Neuronal stem cell (in vitro differentiated cells): ENCODE results near the gene ARF4.
"Not testable (repeated sequence)": the region's sequence is repeated elsewhere in the genome, so short reads cannot be mapped to it uniquely, and the experiment has no call there.

Experiments
- DNase-seq: peaks from one replicate; pipeline ENCODE4 v3.0.0-alpha.2; 2013; ENCODE audit warnings: low spot score
- H2AFZ ChIP-seq: one replicate; pipeline ENCODE4 v1.6.1; 2013; ENCODE audit warnings: mild to moderate bottlenecking, low read length, inconsistent platforms
- H2AK5ac ChIP-seq: 2 replicates; pipeline ENCODE4 v1.6.1; 2013; ENCODE audit warnings: low read depth, mild to moderate bottlenecking, inconsistent platforms, low read length, moderate library complexity, mixed read lengths
- H2BK120ac ChIP-seq: 2 replicates; pipeline ENCODE4 v1.6.1; 2013; ENCODE audit warnings: low read depth, mild to moderate bottlenecking, inconsistent platforms, low read length, moderate library complexity, mixed read lengths
- H2BK12ac ChIP-seq: one replicate; pipeline ENCODE4 v1.6.1; 2013; ENCODE audit warnings: low read length, inconsistent platforms
- H2BK15ac ChIP-seq: 2 replicates; pipeline ENCODE4 v1.6.1; 2013; ENCODE audit warnings: mild to moderate bottlenecking, low read length, inconsistent platforms, mixed read lengths
- H2BK5ac ChIP-seq: one replicate; pipeline ENCODE4 v1.6.1; 2013; ENCODE audit warnings: inconsistent platforms, mild to moderate bottlenecking, low read length, moderate library complexity
- H3K14ac ChIP-seq: one replicate; pipeline ENCODE4 v1.6.1; 2013; ENCODE audit warnings: low read length, inconsistent platforms
- H3K18ac ChIP-seq: 2 replicates; pipeline ENCODE4 v1.6.1; 2013; ENCODE audit warnings: low read length, inconsistent platforms
- H3K23ac ChIP-seq: 2 replicates; pipeline ENCODE4 v1.6.1; 2013; ENCODE audit warnings: low read depth, mild to moderate bottlenecking, mixed read lengths, low read length, inconsistent platforms; ENCODE audit not compliant: poor library complexity
- H3K27ac ChIP-seq: replicated peaks from 3 replicates; pipeline ENCODE4 v1.5.1; 2013; ENCODE audit warnings: low read length, inconsistent platforms
- H3K27me3 ChIP-seq, 3 experiments: 2 replicates each; pipeline ENCODE4 v1.6.1; 2013; ENCODE audit warnings: low read length in 3 of 3, mild to moderate bottlenecking in 2 of 3, inconsistent platforms in 1 of 3, low read depth in 1 of 3, mixed read lengths in 1 of 3, moderate library complexity in 1 of 3; ENCODE audit not compliant: control insufficient read depth in 3 of 3, insufficient read depth in 3 of 3
- H3K36me3 ChIP-seq, 2 donors: replicated peaks in 1 of 2; 2 replicates each; pipeline ENCODE4 v1.6.1; 2013; ENCODE audit warnings: low read length in 2 of 2; ENCODE audit not compliant: control insufficient read depth in 2 of 2, insufficient read depth in 2 of 2
- H3K4ac ChIP-seq: 2 replicates; pipeline ENCODE4 v1.6.1; 2013; ENCODE audit warnings: inconsistent platforms, mild to moderate bottlenecking, low read length, moderate library complexity
- H3K4me1 ChIP-seq, 2 donors: 1 replicate in 1 of 2; 2 replicates in 1 of 2; pipeline ENCODE4 v1.6.1; 2013; ENCODE audit warnings: low read length in 2 of 2, low read depth in 1 of 2; ENCODE audit not compliant: control insufficient read depth in 2 of 2, insufficient read depth in 1 of 2
- H3K4me2 ChIP-seq: one replicate; pipeline ENCODE4 v1.6.1; 2013; ENCODE audit warnings: mild to moderate bottlenecking, low read length, inconsistent platforms; ENCODE audit not compliant: insufficient read depth, poor library complexity, severe bottlenecking
- H3K4me3 ChIP-seq, 2 donors: 2 replicates each; pipeline ENCODE4 v1.5.1; 2013; ENCODE audit warnings: low read length in 2 of 2, mild to moderate bottlenecking in 2 of 2, inconsistent platforms in 1 of 2, moderate library complexity in 1 of 2
- H3K79me1 ChIP-seq: one replicate; pipeline ENCODE4 v1.6.1; 2013; ENCODE audit warnings: low read depth, mild to moderate bottlenecking, inconsistent platforms, low read length, moderate library complexity
- H3K9ac ChIP-seq: one replicate; pipeline ENCODE4 v1.6.1; 2013; ENCODE audit warnings: mild to moderate bottlenecking, low read depth, low read length, inconsistent platforms; ENCODE audit not compliant: poor library complexity
- H3K9me3 ChIP-seq, 2 donors: replicated peaks in 1 of 2; 2 replicates each; pipeline versions ENCODE3 to v1.6.1; 2013; ENCODE audit warnings: low read length in 2 of 2, mild to moderate bottlenecking in 2 of 2, inconsistent platforms in 1 of 2, low read depth in 1 of 2, mixed read lengths in 1 of 2, moderate library complexity in 1 of 2; ENCODE audit not compliant: control insufficient read depth in 2 of 2, insufficient read depth in 1 of 2
- H4K8ac ChIP-seq: one replicate; pipeline ENCODE4 v1.6.1; 2013; ENCODE audit warnings: low read depth, mild to moderate bottlenecking, inconsistent platforms, low read length, moderate library complexity
- H4K91ac ChIP-seq: one replicate; pipeline ENCODE4 v1.6.1; 2013; ENCODE audit warnings: low read length, low read depth, mild to moderate bottlenecking, inconsistent platforms; ENCODE audit not compliant: poor library complexity
- WGBS, 2 donors: extraction: QIAGEN DNeasy Blood & Tissue Kit; methylation state at CpG; one replicate each; pipeline ENCODE4 v1.1.7; 2013; ENCODE audit warnings: missing lambda C conversion rate in 2 of 2, mixed read lengths in 1 of 2; ENCODE audit not compliant: insufficient read length in 2 of 2, insufficient replicate concordance in 1 of 2; ENCODE audit errors: extremely low coverage in 2 of 2; 5-methylcytosine and 5-hydroxymethylcytosine counted together

ARF4 gene

GRCh38 chr3:57617739-57618138 is 20.6 kb upstream of the ARF4 start:
- peaks cover 0 to 5% of the 10 kb centered on the region in 2 donors for H3K36me3 ChIP-seq

GRCh38 chr3:57616233-57616632 is 19.1 kb upstream of the ARF4 start:
- no peak overlapping the region for H3K27ac ChIP-seq
- H3K23ac ChIP-seq = no peak overlapping the region
- H4K8ac ChIP-seq = no peak overlapping the region
- no peak overlapping the region for H3K4me2 ChIP-seq
- H2BK5ac ChIP-seq = no peak overlapping the region
- no peak overlapping the region for H3K9ac ChIP-seq
- H2AFZ ChIP-seq = no peak overlapping the region
- no peaks in the 10 kb centered on the region for H3K79me1 ChIP-seq
- WGBS, 2 donors = 0% methylated on average over 1 of the region's 3 CpGs; no CpG with 5 or more reads in 1 of the 2 donors
- H4K91ac ChIP-seq = no peak overlapping the region
- no peak overlapping the region for H2BK12ac ChIP-seq
- no peak overlapping the region for H3K14ac ChIP-seq
- no peak for DNase-seq
- no peak overlapping the region for H2BK120ac ChIP-seq
- peaks cover 0 to 4% of the 10 kb centered on the region in 2 donors for H3K9me3 ChIP-seq
- no peak overlapping the region for H2AK5ac ChIP-seq
- H3K18ac ChIP-seq = no peak overlapping the region
- no peaks in the 10 kb centered on the region for H3K27me3 ChIP-seq
- no peak overlapping the region for H2BK15ac ChIP-seq
- no peaks in the 10 kb centered on the region for H3K36me3 ChIP-seq
- no peak overlapping the region for H3K4me3 ChIP-seq
- no peaks in the 10 kb centered on the region for H3K4me1 ChIP-seq
- H3K4ac ChIP-seq = no peak overlapping the region

More at GRCh38 chr3:57617739-57618138, 20.6 kb upstream of the ARF4 start:
- no peak overlapping the region for H4K8ac ChIP-seq
- no CpG with 5 or more reads among the region's 3 CpGs for WGBS, 2 donors
- no peak overlapping the region for H3K9ac ChIP-seq
- no peak overlapping the region for H3K23ac ChIP-seq
- H2BK5ac ChIP-seq = no peak overlapping the region
- no peak overlapping the region for H3K14ac ChIP-seq
- H3K9me3 ChIP-seq = peaks cover 0 to 4% of the 10 kb centered on the region in 2 donors
- no peak overlapping the region for H3K4ac ChIP-seq
- H3K27ac ChIP-seq = no peak overlapping the region
- H3K4me2 ChIP-seq = no peak overlapping the region
- no peak for DNase-seq
- no peaks in the 10 kb centered on the region for H3K27me3 ChIP-seq
- H3K4me3 ChIP-seq = no peak overlapping the region
- H3K4me1 ChIP-seq = no peaks in the 10 kb centered on the region
- H2BK12ac ChIP-seq = no peak overlapping the region
- no peak overlapping the region for H3K18ac ChIP-seq
- H2BK15ac ChIP-seq = no peak overlapping the region
- no peaks in the 10 kb centered on the region for H3K79me1 ChIP-seq
- H2AFZ ChIP-seq = no peak overlapping the region
- no peak overlapping the region for H2BK120ac ChIP-seq
- no peak overlapping the region for H4K91ac ChIP-seq
- no peak overlapping the region for H2AK5ac ChIP-seq

DNA sequence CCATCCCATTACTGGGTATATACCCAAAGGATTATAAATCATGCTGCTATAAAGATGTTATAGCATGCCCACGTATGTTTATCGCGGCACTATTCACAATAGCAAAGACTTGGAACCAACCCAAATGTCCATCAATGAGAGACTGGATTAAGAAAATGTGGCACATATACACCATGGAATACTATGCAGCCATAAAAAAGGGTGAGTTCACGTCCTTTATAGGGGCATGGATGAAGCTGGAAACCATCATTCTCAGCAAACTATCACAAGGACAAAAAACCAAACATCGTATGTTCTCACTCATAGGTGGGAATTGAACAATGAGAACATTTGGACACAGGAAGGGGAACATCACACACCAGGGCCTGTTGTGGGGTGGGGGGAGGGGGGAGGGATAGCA is 14.7 kb upstream of the ARF4 start:
- not testable (repeated sequence) for H3K9ac ChIP-seq, H3K36me3 ChIP-seq, H3K4me3 ChIP-seq, H3K23ac ChIP-seq, H3K4me2 ChIP-seq, H3K79me1 ChIP-seq, H4K91ac ChIP-seq, DNase-seq, H2BK15ac ChIP-seq, H2BK120ac ChIP-seq, H2AK5ac ChIP-seq, H3K4me1 ChIP-seq, H3K9me3 ChIP-seq, H3K27me3 ChIP-seq, H3K18ac ChIP-seq, H4K8ac ChIP-seq, H3K4ac ChIP-seq, H2AFZ ChIP-seq, H3K27ac ChIP-seq, H3K14ac ChIP-seq, H2BK5ac ChIP-seq, H2BK12ac ChIP-seq
- no CpG with 5 or more reads among the region's 5 CpGs for WGBS, 2 donors

DNA sequence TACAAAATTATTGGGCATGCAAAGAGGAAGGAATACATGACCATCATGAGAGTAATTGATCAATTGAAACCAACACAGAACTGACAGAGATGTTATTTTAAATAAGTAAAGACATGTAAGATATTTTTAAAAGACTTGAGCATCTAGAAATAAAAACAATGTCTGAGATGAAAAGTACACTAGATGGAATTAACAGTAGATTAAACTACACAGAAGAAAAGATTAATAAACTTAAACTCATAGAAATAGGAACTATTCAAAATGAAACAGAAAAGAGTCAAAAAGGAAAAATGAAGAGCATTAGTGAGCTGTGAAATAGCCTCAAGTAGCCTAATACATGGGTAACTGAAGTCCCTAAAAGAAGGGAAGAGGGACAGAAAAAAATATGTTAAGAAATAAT is 8.5 kb upstream of the ARF4 start:
- no peak overlapping the region for H2BK120ac ChIP-seq
- H3K4me1 ChIP-seq = no peaks in the 10 kb centered on the region
- no peak overlapping the region for H3K9ac ChIP-seq
- H3K9me3 ChIP-seq = peaks cover 0 to 12% of the 10 kb centered on the region in 2 donors
- no peaks in the 10 kb centered on the region for H3K27me3 ChIP-seq
- H3K27ac ChIP-seq = no peak overlapping the region
- no peaks in the 10 kb centered on the region for H3K79me1 ChIP-seq
- peaks cover 0 to 6% of the 10 kb centered on the region in 2 donors for H3K36me3 ChIP-seq
- no peak overlapping the region for H2AFZ ChIP-seq
- H2AK5ac ChIP-seq = no peak overlapping the region
- H2BK5ac ChIP-seq = no peak overlapping the region
- H2BK12ac ChIP-seq = no peak overlapping the region
- H3K18ac ChIP-seq = no peak overlapping the region
- no peak overlapping the region for H3K4me2 ChIP-seq
- DNase-seq = no peak
- no peak overlapping the region for H4K91ac ChIP-seq
- H2BK15ac ChIP-seq = no peak overlapping the region
- H3K14ac ChIP-seq = no peak overlapping the region
- no peak overlapping the region for H3K4ac ChIP-seq
- no peak overlapping the region for H3K23ac ChIP-seq
- H3K4me3 ChIP-seq = no peak overlapping the region
- no peak overlapping the region for H4K8ac ChIP-seq
